Measurements from ENCODE around the gene SELENON.

SELENON gene

GRCh38 chr1:25760871-25761270 lies 39.1 kb upstream of the SELENON start:
- H3K27ac ChIP-seq (ENCODE audit: low read depth, low read length) = no peak overlapping the region
- H3K4me1 ChIP-seq (ENCODE audit: insufficient read depth, low read length) = peaks cover 22% of the 10 kb centered on the region
- H3K9me3 ChIP-seq (ENCODE audit: insufficient read depth, low read depth, low read length) = no peaks in the 10 kb centered on the region
- H3K4me3 ChIP-seq (ENCODE audit: low read length) = no peak overlapping the region
- no peaks in the 10 kb centered on the region for H3K27me3 ChIP-seq (ENCODE audit: insufficient read depth, low read length)
- H3K9ac ChIP-seq (ENCODE audit: low read depth, low read length) = no peak overlapping the region
- no peaks in the 10 kb centered on the region for H3K36me3 ChIP-seq (ENCODE audit: insufficient read depth, low read length)
- WGBS = 92% methylated on average over 3 of the region's 5 CpGs

- H3K36me3 ChIP-seq (ENCODE audit: insufficient read depth, low read length) = no peaks in the 10 kb centered on the region
- H3K27ac ChIP-seq (ENCODE audit: low read depth, low read length) = no peak overlapping the region
- H3K4me1 ChIP-seq (ENCODE audit: insufficient read depth, low read length) = peaks cover 8% of the 10 kb centered on the region; the same call in 1 of the 2 replicates
- no peak overlapping the region for H3K9ac ChIP-seq (ENCODE audit: low read depth, low read length)
- no peaks in the 10 kb centered on the region for H3K27me3 ChIP-seq (ENCODE audit: insufficient read depth, low read length)
- WGBS = 93% methylated on average over 10 of the region's 10 CpGs
- no peak overlapping the region for H3K4me3 ChIP-seq (ENCODE audit: low read length)
- no peaks in the 10 kb centered on the region for H3K9me3 ChIP-seq (ENCODE audit: insufficient read depth, low read depth, low read length)
These were observed 36.5 kb upstream of the SELENON start for GRCh38 chr1:25763493-25763892.

- Histone ChIP-seq H3K36me3 (ENCODE audit: insufficient read depth, low read length) (no peaks in the 10 kb centered on the region), H3K4me3 (ENCODE audit: low read length) (no peak overlapping the region), H3K9ac (ENCODE audit: low read depth, low read length) (no peak overlapping the region), H3K27me3 (ENCODE audit: insufficient read depth, low read length) (no peaks in the 10 kb centered on the region), H3K4me1 (ENCODE audit: insufficient read depth, low read length) (peaks cover 8% of the 10 kb centered on the region; the same call in 1 of the 2 replicates), H3K27ac (ENCODE audit: low read depth, low read length) (no peak overlapping the region), H3K9me3 (ENCODE audit: insufficient read depth, low read depth, low read length) (no peaks in the 10 kb centered on the region)
- 82% methylated on average over 8 of the region's 8 CpGs for WGBS
These were observed 34.7 kb upstream of the SELENON start for GRCh38 chr1:25765136-25765922.

- Histone ChIP-seq H3K27me3 (ENCODE audit: insufficient read depth, low read length) (no peaks in the 10 kb centered on the region), H3K27ac (ENCODE audit: low read depth, low read length) (no peak overlapping the region), H3K9me3 (ENCODE audit: insufficient read depth, low read depth, low read length) (no peaks in the 10 kb centered on the region), H3K9ac (ENCODE audit: low read depth, low read length) (no peak overlapping the region), H3K4me3 (ENCODE audit: low read length) (no peak overlapping the region), H3K4me1 (ENCODE audit: insufficient read depth, low read length) (peaks cover 15% of the 10 kb centered on the region; the same call in 1 of the 2 replicates), H3K36me3 (ENCODE audit: insufficient read depth, low read length) (no peaks in the 10 kb centered on the region)
- WGBS = 80% methylated on average over 12 of the region's 13 CpGs
These were observed 33.9 kb upstream of the SELENON start for GRCh38 chr1:25765923-25766589.

- H3K27ac ChIP-seq (ENCODE audit: low read depth, low read length) = no peak overlapping the region
- WGBS = 93% methylated on average over 13 of the region's 13 CpGs
- no peaks in the 10 kb centered on the region for H3K27me3 ChIP-seq (ENCODE audit: insufficient read depth, low read length)
- peaks cover 22% of the 10 kb centered on the region; the same call in 1 of the 2 replicates for H3K4me1 ChIP-seq (ENCODE audit: insufficient read depth, low read length)
- no peaks in the 10 kb centered on the region for H3K36me3 ChIP-seq (ENCODE audit: insufficient read depth, low read length)
- no peak overlapping the region for H3K4me3 ChIP-seq (ENCODE audit: low read length)
- H3K9me3 ChIP-seq (ENCODE audit: insufficient read depth, low read depth, low read length) = no peaks in the 10 kb centered on the region
- no peak overlapping the region for H3K9ac ChIP-seq (ENCODE audit: low read depth, low read length)
These were observed 33.1 kb upstream of the SELENON start for GRCh38 chr1:25766721-25767436.

GRCh38 chr1:25767437-25767770 lies 32.6 kb upstream of the SELENON start:
- Histone ChIP-seq H3K27ac (ENCODE audit: low read depth, low read length) (no peak overlapping the region), H3K9me3 (ENCODE audit: insufficient read depth, low read depth, low read length) (no peaks in the 10 kb centered on the region), H3K36me3 (ENCODE audit: insufficient read depth, low read length) (no peaks in the 10 kb centered on the region), H3K27me3 (ENCODE audit: insufficient read depth, low read length) (no peaks in the 10 kb centered on the region), H3K9ac (ENCODE audit: low read depth, low read length) (no peak overlapping the region), H3K4me1 (ENCODE audit: insufficient read depth, low read length) (peaks cover 25% of the 10 kb centered on the region; the same call in 1 of the 2 replicates), H3K4me3 (ENCODE audit: low read length) (no peak overlapping the region)

GRCh38 chr1:25768999-25769398 lies 31.0 kb upstream of the SELENON start:
- no peaks in the 10 kb centered on the region for H3K36me3 ChIP-seq (ENCODE audit: insufficient read depth, low read length)
- H3K4me1 ChIP-seq (ENCODE audit: insufficient read depth, low read length) = peaks cover 33% of the 10 kb centered on the region
- H3K4me3 ChIP-seq (ENCODE audit: low read length) = no peak overlapping the region
- H3K27me3 ChIP-seq (ENCODE audit: insufficient read depth, low read length) = no peaks in the 10 kb centered on the region
- H3K27ac ChIP-seq (ENCODE audit: low read depth, low read length) = no peak overlapping the region
- no peaks in the 10 kb centered on the region for H3K9me3 ChIP-seq (ENCODE audit: insufficient read depth, low read depth, low read length)
- H3K9ac ChIP-seq (ENCODE audit: low read depth, low read length) = no peak overlapping the region
- 85% methylated on average over 2 of the region's 2 CpGs for WGBS

- Histone ChIP-seq H3K9me3 (ENCODE audit: insufficient read depth, low read depth, low read length) (no peaks in the 10 kb centered on the region), H3K4me3 (ENCODE audit: low read length) (no peak overlapping the region), H3K27me3 (ENCODE audit: insufficient read depth, low read length) (no peaks in the 10 kb centered on the region), H3K4me1 (ENCODE audit: insufficient read depth, low read length) (peaks cover 35% of the 10 kb centered on the region), H3K27ac (ENCODE audit: low read depth, low read length) (no peak overlapping the region), H3K36me3 (ENCODE audit: insufficient read depth, low read length) (no peaks in the 10 kb centered on the region), H3K9ac (ENCODE audit: low read depth, low read length) (no peak overlapping the region)
- WGBS = 92% methylated on average over 27 of the region's 27 CpGs
These were observed 30.2 kb upstream of the SELENON start for GRCh38 chr1:25769625-25770383.

GRCh38 chr1:25770541-25771220 lies 29.3 kb upstream of the SELENON start:
- Histone ChIP-seq H3K4me3 (ENCODE audit: low read length) (no peak overlapping the region), H3K27ac (ENCODE audit: low read depth, low read length) (no peak overlapping the region), H3K9ac (ENCODE audit: low read depth, low read length) (no peak overlapping the region), H3K27me3 (ENCODE audit: insufficient read depth, low read length) (no peaks in the 10 kb centered on the region), H3K4me1 (ENCODE audit: insufficient read depth, low read length) (peaks cover 38% of the 10 kb centered on the region), H3K36me3 (ENCODE audit: insufficient read depth, low read length) (no peaks in the 10 kb centered on the region), H3K9me3 (ENCODE audit: insufficient read depth, low read depth, low read length) (no peaks in the 10 kb centered on the region)
- WGBS = 87% methylated on average over 14 of the region's 14 CpGs

GRCh38 chr1:25771221-25772114 lies 28.5 kb upstream of the SELENON start:
- no peak overlapping the region for H3K27ac ChIP-seq (ENCODE audit: low read depth, low read length)
- no peaks in the 10 kb centered on the region for H3K27me3 ChIP-seq (ENCODE audit: insufficient read depth, low read length)
- no peak overlapping the region for H3K9ac ChIP-seq (ENCODE audit: low read depth, low read length)
- no peaks in the 10 kb centered on the region for H3K36me3 ChIP-seq (ENCODE audit: insufficient read depth, low read length)
- peaks cover 36% of the 10 kb centered on the region for H3K4me1 ChIP-seq (ENCODE audit: insufficient read depth, low read length)
- no peak overlapping the region for H3K4me3 ChIP-seq (ENCODE audit: low read length)
- 73% methylated on average over 34 of the region's 34 CpGs for WGBS
- no peaks in the 10 kb centered on the region for H3K9me3 ChIP-seq (ENCODE audit: insufficient read depth, low read depth, low read length)
